NCI-H1048 (cell line): ENCODE measurements around the gene PNLIPRP2.

Source experiments
- DNase-seq: peaks from one replicate; lab custom pipeline; 2025; lab: John Stamatoyannopoulos, UW

The PNLIPRP2 gene

GRCh38 chr10:116655568-116655967, 34.8 kb downstream of the PNLIPRP2 start:
- DNase-seq = no peak

- no peak for DNase-seq
Measured at GRCh38 chr10:116656044-116656443, 35.3 kb downstream of the PNLIPRP2 start.

- DNase-seq = no peak
Measured at GRCh38 chr10:116657863-116658551, 37.3 kb downstream of the PNLIPRP2 start.

GRCh38 chr10:116659049-116659670, 38.4 kb downstream of the PNLIPRP2 start:
- no peak for DNase-seq

GRCh38 chr10:116660860-116661259, 40.1 kb downstream of the PNLIPRP2 start:
- DNase-seq = no peak

GRCh38 chr10:116663342-116663741, 42.6 kb downstream of the PNLIPRP2 start:
- no peak for DNase-seq

GRCh38 chr10:116664631-116665030, 43.9 kb downstream of the PNLIPRP2 start:
- no peak for DNase-seq

- no peak for DNase-seq
Measured at GRCh38 chr10:116665541-116666125, 44.9 kb downstream of the PNLIPRP2 start.

- DNase-seq = no peak
Measured at GRCh38 chr10:116667484-116667883, 46.7 kb downstream of the PNLIPRP2 start.

- no peak for DNase-seq
Measured at GRCh38 chr10:116668018-116668417, 47.3 kb downstream of the PNLIPRP2 start.

GRCh38 chr10:116668446-116668845, 47.7 kb downstream of the PNLIPRP2 start:
- no peak for DNase-seq

GRCh38 chr10:116669080-116669479, 48.3 kb downstream of the PNLIPRP2 start:
- DNase-seq = no peak

- peak; percentile 59 for DNase-seq
Measured at GRCh38 chr10:116669832-116670644, 49.3 kb downstream of the PNLIPRP2 start.

- DNase-seq = no peak
Measured at GRCh38 chr10:116670706-116671105, 50.0 kb downstream of the PNLIPRP2 start.

GRCh38 chr10:116671274-116671926, 50.6 kb downstream of the PNLIPRP2 start:
- DNase-seq = no peak

GRCh38 chr10:116672891-116673290, 52.1 kb downstream of the PNLIPRP2 start:
- DNase-seq = no peak

- no peak for DNase-seq
Measured at GRCh38 chr10:116673866-116674265, 53.1 kb downstream of the PNLIPRP2 start.

- no peak for DNase-seq
Measured at GRCh38 chr10:116674901-116675423, 54.2 kb downstream of the PNLIPRP2 start.

GRCh38 chr10:116676118-116676517, 55.4 kb downstream of the PNLIPRP2 start:
- DNase-seq = no peak

GRCh38 chr10:116676633-116677032, 55.9 kb downstream of the PNLIPRP2 start:
- no peak for DNase-seq

GRCh38 chr10:116679351-116679750, 58.6 kb downstream of the PNLIPRP2 start:
- no peak for DNase-seq

- DNase-seq = no peak
Measured at GRCh38 chr10:116683166-116683565, 62.4 kb downstream of the PNLIPRP2 start.
